Neuronal stem cell (in vitro differentiated cells): ENCODE data around the gene CNNM2.
"Not testable (repeated sequence)": the region's sequence is repeated elsewhere in the genome, so short reads cannot be mapped to it uniquely, and the experiment has no call there.

ENCODE experiments used
- DNase-seq: peaks from one replicate; pipeline ENCODE4 v3.0.0-alpha.2; 2013; ENCODE audit warnings: low spot score
- H2AFZ ChIP-seq: one replicate; pipeline ENCODE4 v1.6.1; 2013; ENCODE audit warnings: mild to moderate bottlenecking, low read length, inconsistent platforms
- H2AK5ac ChIP-seq: 2 replicates; pipeline ENCODE4 v1.6.1; 2013; ENCODE audit warnings: low read depth, mild to moderate bottlenecking, inconsistent platforms, low read length, moderate library complexity, mixed read lengths
- H2BK120ac ChIP-seq: 2 replicates; pipeline ENCODE4 v1.6.1; 2013; ENCODE audit warnings: low read depth, mild to moderate bottlenecking, inconsistent platforms, low read length, moderate library complexity, mixed read lengths
- H2BK12ac ChIP-seq: one replicate; pipeline ENCODE4 v1.6.1; 2013; ENCODE audit warnings: low read length, inconsistent platforms
- H2BK15ac ChIP-seq: 2 replicates; pipeline ENCODE4 v1.6.1; 2013; ENCODE audit warnings: mild to moderate bottlenecking, low read length, inconsistent platforms, mixed read lengths
- H2BK5ac ChIP-seq: one replicate; pipeline ENCODE4 v1.6.1; 2013; ENCODE audit warnings: inconsistent platforms, mild to moderate bottlenecking, low read length, moderate library complexity
- H3K14ac ChIP-seq: one replicate; pipeline ENCODE4 v1.6.1; 2013; ENCODE audit warnings: low read length, inconsistent platforms
- H3K18ac ChIP-seq: 2 replicates; pipeline ENCODE4 v1.6.1; 2013; ENCODE audit warnings: low read length, inconsistent platforms
- H3K23ac ChIP-seq: 2 replicates; pipeline ENCODE4 v1.6.1; 2013; ENCODE audit warnings: low read depth, mild to moderate bottlenecking, mixed read lengths, low read length, inconsistent platforms; ENCODE audit not compliant: poor library complexity
- H3K27ac ChIP-seq: replicated peaks from 3 replicates; pipeline ENCODE4 v1.5.1; 2013; ENCODE audit warnings: low read length, inconsistent platforms
- H3K27me3 ChIP-seq, 3 experiments: 2 replicates each; pipeline ENCODE4 v1.6.1; 2013; ENCODE audit warnings: low read length in 3 of 3, mild to moderate bottlenecking in 2 of 3, inconsistent platforms in 1 of 3, low read depth in 1 of 3, mixed read lengths in 1 of 3, moderate library complexity in 1 of 3; ENCODE audit not compliant: control insufficient read depth in 3 of 3, insufficient read depth in 3 of 3
- H3K36me3 ChIP-seq, 2 donors: replicated peaks in 1 of 2; 2 replicates each; pipeline ENCODE4 v1.6.1; 2013; ENCODE audit warnings: low read length in 2 of 2; ENCODE audit not compliant: control insufficient read depth in 2 of 2, insufficient read depth in 2 of 2
- H3K4ac ChIP-seq: 2 replicates; pipeline ENCODE4 v1.6.1; 2013; ENCODE audit warnings: inconsistent platforms, mild to moderate bottlenecking, low read length, moderate library complexity
- H3K4me1 ChIP-seq, 2 donors: 1 replicate in 1 of 2; 2 replicates in 1 of 2; pipeline ENCODE4 v1.6.1; 2013; ENCODE audit warnings: low read length in 2 of 2, low read depth in 1 of 2; ENCODE audit not compliant: control insufficient read depth in 2 of 2, insufficient read depth in 1 of 2
- H3K4me2 ChIP-seq: one replicate; pipeline ENCODE4 v1.6.1; 2013; ENCODE audit warnings: mild to moderate bottlenecking, low read length, inconsistent platforms; ENCODE audit not compliant: insufficient read depth, poor library complexity, severe bottlenecking
- H3K4me3 ChIP-seq, 2 donors: 2 replicates each; pipeline ENCODE4 v1.5.1; 2013; ENCODE audit warnings: low read length in 2 of 2, mild to moderate bottlenecking in 2 of 2, inconsistent platforms in 1 of 2, moderate library complexity in 1 of 2
- H3K79me1 ChIP-seq: one replicate; pipeline ENCODE4 v1.6.1; 2013; ENCODE audit warnings: low read depth, mild to moderate bottlenecking, inconsistent platforms, low read length, moderate library complexity
- H3K9ac ChIP-seq: one replicate; pipeline ENCODE4 v1.6.1; 2013; ENCODE audit warnings: mild to moderate bottlenecking, low read depth, low read length, inconsistent platforms; ENCODE audit not compliant: poor library complexity
- H3K9me3 ChIP-seq, 2 donors: replicated peaks in 1 of 2; 2 replicates each; pipeline versions ENCODE3 to v1.6.1; 2013; ENCODE audit warnings: low read length in 2 of 2, mild to moderate bottlenecking in 2 of 2, inconsistent platforms in 1 of 2, low read depth in 1 of 2, mixed read lengths in 1 of 2, moderate library complexity in 1 of 2; ENCODE audit not compliant: control insufficient read depth in 2 of 2, insufficient read depth in 1 of 2
- H4K8ac ChIP-seq: one replicate; pipeline ENCODE4 v1.6.1; 2013; ENCODE audit warnings: low read depth, mild to moderate bottlenecking, inconsistent platforms, low read length, moderate library complexity
- H4K91ac ChIP-seq: one replicate; pipeline ENCODE4 v1.6.1; 2013; ENCODE audit warnings: low read length, low read depth, mild to moderate bottlenecking, inconsistent platforms; ENCODE audit not compliant: poor library complexity
- WGBS, 2 donors: extraction: QIAGEN DNeasy Blood & Tissue Kit; methylation state at CpG; one replicate each; pipeline ENCODE4 v1.1.7; 2013; ENCODE audit warnings: missing lambda C conversion rate in 2 of 2, mixed read lengths in 1 of 2; ENCODE audit not compliant: insufficient read length in 2 of 2, insufficient replicate concordance in 1 of 2; ENCODE audit errors: extremely low coverage in 2 of 2; 5-methylcytosine and 5-hydroxymethylcytosine counted together

CNNM2 gene

DNA sequence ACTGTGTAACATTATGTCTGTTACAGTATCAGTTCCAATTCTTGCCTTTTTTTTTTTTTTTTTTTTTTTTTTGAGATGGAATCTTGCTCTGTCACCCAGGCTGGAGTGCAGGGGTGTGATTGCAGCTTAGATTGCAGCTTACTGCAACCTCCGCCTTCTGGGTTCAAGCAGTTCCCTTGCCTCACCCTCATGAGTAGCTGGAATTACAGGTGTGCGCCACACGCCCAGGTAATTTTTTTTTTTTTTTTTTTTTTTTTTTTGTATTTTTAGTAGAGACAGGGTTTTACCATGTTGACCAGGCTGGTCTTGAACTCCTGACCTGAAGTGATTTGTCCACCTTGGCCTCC, 58.3 kb downstream of the CNNM2 start:
- not testable (repeated sequence) for H2AFZ ChIP-seq, H3K36me3 ChIP-seq, H2AK5ac ChIP-seq, H2BK15ac ChIP-seq, DNase-seq, H3K4me2 ChIP-seq, H3K4me1 ChIP-seq, H2BK120ac ChIP-seq, H2BK12ac ChIP-seq, H3K79me1 ChIP-seq, H3K23ac ChIP-seq, H2BK5ac ChIP-seq, H3K4ac ChIP-seq, H4K8ac ChIP-seq, H3K9me3 ChIP-seq, H3K9ac ChIP-seq, H3K27me3 ChIP-seq, H3K27ac ChIP-seq, H4K91ac ChIP-seq, H3K14ac ChIP-seq, H3K4me3 ChIP-seq, H3K18ac ChIP-seq
- no CpG with 5 or more reads among the region's 3 CpGs for WGBS, 2 donors

DNA sequence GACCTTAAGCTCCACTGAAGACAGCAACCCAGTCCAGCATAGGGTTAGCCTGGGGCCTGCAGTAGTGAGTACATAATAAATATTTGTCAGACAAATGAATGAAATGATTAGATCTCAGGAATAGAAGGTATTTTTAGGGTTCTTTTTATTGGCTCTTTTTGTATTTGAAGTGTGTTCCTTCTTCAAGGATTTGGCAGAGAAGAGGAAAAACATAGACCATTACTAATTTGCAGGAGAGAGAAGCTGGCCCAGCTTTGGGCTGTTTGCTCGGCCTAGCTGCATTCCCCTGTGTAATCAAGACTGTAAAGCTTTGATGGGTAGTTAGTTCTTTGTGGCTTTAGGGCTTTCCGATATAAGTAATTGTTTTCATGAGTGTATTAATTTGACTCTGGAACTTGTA, 64.2 kb downstream of the CNNM2 start:
- Histone ChIP-seq H3K4me1 (no peaks in the 10 kb centered on the region), H3K36me3 (no peaks in the 10 kb centered on the region), H2BK12ac (no peak overlapping the region), H3K4ac (no peak overlapping the region), H3K18ac (no peak overlapping the region), H2BK120ac (no peak overlapping the region), H4K91ac (no peak overlapping the region), H3K14ac (no peak overlapping the region), H3K9ac (no peak overlapping the region), H3K23ac (no peak overlapping the region), H3K79me1 (no peaks in the 10 kb centered on the region), H4K8ac (no peak overlapping the region), H2BK5ac (no peak overlapping the region), H2BK15ac (no peak overlapping the region), H2AK5ac (no peak overlapping the region), H3K4me3 (no peak overlapping the region), H3K27me3 (no peaks in the 10 kb centered on the region), H3K4me2 (no peak overlapping the region), H3K9me3 (no peaks in the 10 kb centered on the region), H3K27ac (no peak overlapping the region), H2AFZ (no peak overlapping the region)
- no peak for DNase-seq
- no CpG with 5 or more reads among the region's 2 CpGs for WGBS, 2 donors

DNA sequence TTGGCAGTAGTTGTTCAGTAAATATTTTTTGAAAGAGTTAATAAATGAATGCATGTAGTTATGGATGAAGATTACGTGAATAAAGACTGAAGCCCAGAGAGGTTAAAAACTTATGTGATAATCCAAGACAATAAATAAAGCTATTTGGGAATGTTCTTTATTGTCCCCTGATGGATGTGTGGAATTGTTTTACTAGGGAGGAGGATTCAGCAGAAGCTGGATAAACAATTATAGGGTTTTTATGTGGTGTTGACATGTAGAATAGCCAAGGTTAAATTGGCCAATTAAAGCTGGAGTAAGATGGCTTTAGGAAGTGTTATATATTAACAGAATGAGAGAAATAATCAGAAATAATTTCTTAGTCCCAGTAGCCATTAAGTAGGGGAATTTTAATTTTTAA, 66.0 kb downstream of the CNNM2 start:
- Histone ChIP-seq H2BK12ac (no peak overlapping the region), H3K23ac (no peak overlapping the region), H2BK5ac (no peak overlapping the region), H2AK5ac (no peak overlapping the region), H3K27ac (no peak overlapping the region), H3K4ac (no peak overlapping the region), H3K9ac (no peak overlapping the region), H4K8ac (no peak overlapping the region), H4K91ac (no peak overlapping the region), H3K4me1 (no peaks in the 10 kb centered on the region), H2BK15ac (no peak overlapping the region), H3K27me3 (no peaks in the 10 kb centered on the region), H3K18ac (no peak overlapping the region), H3K4me2 (no peak overlapping the region), H3K9me3 (no peaks in the 10 kb centered on the region), H3K4me3 (no peak overlapping the region), H3K79me1 (no peaks in the 10 kb centered on the region), H2AFZ (no peak overlapping the region), H3K36me3 (no peaks in the 10 kb centered on the region), H3K14ac (no peak overlapping the region), H2BK120ac (no peak overlapping the region)
- WGBS, 2 donors, result 100% methylated on average over 1 of the region's 1 CpG; no CpG with 5 or more reads in 1 of the 2 donors
- DNase-seq, result no peak

DNA sequence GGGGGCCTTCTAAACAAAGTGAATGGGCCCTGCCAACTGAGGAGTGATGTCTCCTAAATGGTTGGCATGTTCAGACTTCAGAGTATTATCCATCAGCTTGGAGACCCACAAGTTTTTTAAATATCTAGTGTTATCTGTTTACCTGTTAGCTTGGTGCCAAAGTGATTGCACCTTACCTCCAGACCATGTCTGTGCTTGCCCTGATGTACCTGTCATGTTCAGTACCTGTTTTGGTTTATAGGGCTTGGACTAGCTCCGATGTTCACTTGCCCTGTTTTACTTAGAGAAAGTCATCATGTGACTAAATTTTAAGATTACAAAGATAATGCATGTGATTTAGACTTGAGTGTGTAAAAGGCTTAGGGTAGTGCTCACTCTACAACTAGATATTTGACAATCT, 67.7 kb downstream of the CNNM2 start:
- no peak overlapping the region for H4K91ac ChIP-seq
- no peak overlapping the region for H4K8ac ChIP-seq
- no CpG with 5 or more reads among the region's 1 CpG for WGBS, 2 donors
- no peak overlapping the region for H2BK120ac ChIP-seq
- no peak overlapping the region for H2BK5ac ChIP-seq
- H3K18ac ChIP-seq, result no peak overlapping the region
- no peak overlapping the region for H3K9ac ChIP-seq
- no peak overlapping the region for H2BK15ac ChIP-seq
- H3K4me3 ChIP-seq, result no peak overlapping the region
- no peak overlapping the region for H3K23ac ChIP-seq
- no peaks in the 10 kb centered on the region for H3K9me3 ChIP-seq
- no peak overlapping the region for H3K4ac ChIP-seq
- H3K4me1 ChIP-seq, result no peaks in the 10 kb centered on the region
- H2BK12ac ChIP-seq, result no peak overlapping the region
- H2AK5ac ChIP-seq, result no peak overlapping the region
- H3K27ac ChIP-seq, result no peak overlapping the region
- no peaks in the 10 kb centered on the region for H3K79me1 ChIP-seq
- no peak overlapping the region for H2AFZ ChIP-seq
- H3K36me3 ChIP-seq, result no peaks in the 10 kb centered on the region
- H3K4me2 ChIP-seq, result no peak overlapping the region
- no peak for DNase-seq
- H3K14ac ChIP-seq, result no peak overlapping the region
- no peaks in the 10 kb centered on the region for H3K27me3 ChIP-seq
